Measurements from ENCODE around the gene PDZK1IP1.

The PDZK1IP1 gene

DNA sequence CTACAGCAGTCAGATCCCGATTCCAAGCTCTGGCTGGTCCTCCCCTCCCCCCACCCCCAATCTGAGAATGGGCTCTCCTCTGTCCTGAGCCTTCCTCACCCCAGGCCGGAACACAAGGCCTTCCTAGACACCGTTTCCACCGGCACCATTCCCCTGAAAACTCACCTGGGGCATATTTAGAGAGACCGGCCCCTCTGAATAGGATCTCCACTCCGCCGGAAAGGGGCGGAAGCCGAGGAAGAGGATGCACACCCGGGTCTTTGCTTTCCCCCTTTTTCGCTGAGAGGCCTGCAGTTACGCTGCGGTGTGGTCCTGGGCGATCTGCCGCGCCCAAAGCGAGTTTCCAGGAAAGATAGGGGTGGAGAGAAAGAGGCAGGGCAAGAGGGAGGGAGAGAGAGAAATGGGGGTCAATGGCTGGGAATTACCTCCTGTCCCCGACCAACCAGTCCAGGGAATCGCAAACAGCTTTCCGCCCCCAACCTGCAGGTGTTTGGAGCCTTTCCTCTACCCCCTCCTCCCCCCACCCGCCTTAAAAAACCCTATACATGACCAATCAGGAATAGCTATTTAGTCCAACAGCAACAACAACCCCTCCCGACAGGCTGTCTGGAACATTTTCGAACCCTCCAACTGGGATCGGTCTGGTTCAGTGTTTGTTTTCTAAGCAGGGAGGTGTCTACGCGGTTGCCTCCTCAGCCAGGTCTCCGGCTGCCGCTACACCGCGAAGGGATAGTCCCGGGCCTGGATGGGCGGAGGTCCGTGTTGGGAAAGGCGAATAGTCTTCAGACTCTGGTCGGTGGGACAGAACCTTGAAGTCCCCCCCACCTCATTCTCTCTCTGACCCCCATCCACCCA, 39.4 kb upstream of the PDZK1IP1 start:
- H3K9ac ChIP-seq (ENCODE audit: low read depth, low read length): no peak overlapping the region
- no peaks in the 10 kb centered on the region for H4K20me1 ChIP-seq (ENCODE audit: insufficient read depth, low read length)
- H3K36me3 ChIP-seq (ENCODE audit: insufficient read depth, low read length): no peaks in the 10 kb centered on the region
- no peaks in the 10 kb centered on the region for H3K9me3 ChIP-seq (ENCODE audit: insufficient read depth, low read length, severe bottlenecking)
- no peak overlapping the region for H3K4me3 ChIP-seq (ENCODE audit: low read depth in 1 of 2, low read length in 2 of 2)
- ATAC-seq (ENCODE audit: insufficient read depth, low read depth) (no peak), DNase-seq (no peak)
- no peak overlapping the region for H2AFZ ChIP-seq (ENCODE audit: low read depth, low read length)
- peaks cover 14% of the 10 kb centered on the region for H3K27me3 ChIP-seq (ENCODE audit: insufficient read depth, low read length, poor library complexity)
- H3K4me1 ChIP-seq (ENCODE audit: insufficient read depth, low read length): no peaks in the 10 kb centered on the region
- no peak overlapping the region for H3K4me2 ChIP-seq (ENCODE audit: insufficient read depth, low read length)
- H3K79me2 ChIP-seq (ENCODE audit: insufficient read depth, low read length): no peaks in the 10 kb centered on the region
- TF ChIP-seq, protein P1, sequence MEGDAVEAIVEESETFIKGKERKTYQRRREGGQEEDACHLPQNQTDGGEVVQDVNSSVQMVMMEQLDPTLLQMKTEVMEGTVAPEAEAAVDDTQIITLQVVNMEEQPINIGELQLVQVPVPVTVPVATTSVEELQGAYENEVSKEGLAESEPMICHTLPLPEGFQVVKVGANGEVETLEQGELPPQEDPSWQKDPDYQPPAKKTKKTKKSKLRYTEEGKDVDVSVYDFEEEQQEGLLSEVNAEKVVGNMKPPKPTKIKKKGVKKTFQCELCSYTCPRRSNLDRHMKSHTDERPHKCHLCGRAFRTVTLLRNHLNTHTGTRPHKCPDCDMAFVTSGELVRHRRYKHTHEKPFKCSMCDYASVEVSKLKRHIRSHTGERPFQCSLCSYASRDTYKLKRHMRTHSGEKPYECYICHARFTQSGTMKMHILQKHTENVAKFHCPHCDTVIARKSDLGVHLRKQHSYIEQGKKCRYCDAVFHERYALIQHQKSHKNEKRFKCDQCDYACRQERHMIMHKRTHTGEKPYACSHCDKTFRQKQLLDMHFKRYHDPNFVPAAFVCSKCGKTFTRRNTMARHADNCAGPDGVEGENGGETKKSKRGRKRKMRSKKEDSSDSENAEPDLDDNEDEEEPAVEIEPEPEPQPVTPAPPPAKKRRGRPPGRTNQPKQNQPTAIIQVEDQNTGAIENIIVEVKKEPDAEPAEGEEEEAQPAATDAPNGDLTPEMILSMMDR (IDR thresholded peaks at IDR 0.05; ENCODE audit: borderline replicate concordance, extremely low read depth, low read length, poor library complexity, severe bottlenecking): no peak
- no peak for TF ChIP-seq EZH2 (IDR thresholded peaks at IDR 0.05; ENCODE audit: borderline replicate concordance, low read depth, low read length, severe bottlenecking)
- no peak overlapping the region for H3K27ac ChIP-seq (ENCODE audit: low read length)

DNA sequence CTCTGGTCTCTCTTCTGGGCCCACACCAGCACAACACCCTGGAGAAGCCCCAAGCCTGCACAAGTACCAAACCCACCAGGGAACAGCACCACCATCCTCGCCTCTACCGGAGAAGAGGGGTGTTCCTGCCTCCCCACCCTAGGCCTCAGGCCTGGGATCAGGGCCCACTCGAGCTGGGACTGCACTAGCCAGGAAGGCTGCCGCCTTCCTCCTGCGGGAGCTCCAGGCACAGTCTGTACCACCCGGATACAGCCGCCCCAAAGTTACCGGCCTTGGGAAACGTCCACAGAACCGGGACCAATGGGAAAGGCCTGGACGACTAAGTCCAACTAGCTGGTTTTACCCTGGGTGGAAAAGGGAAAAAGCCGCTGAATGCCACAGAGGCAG, 38.8 kb upstream of the PDZK1IP1 start:
- H3K79me2 ChIP-seq (ENCODE audit: insufficient read depth, low read length): no peaks in the 10 kb centered on the region
- DNase-seq: no peak
- peaks cover 16% of the 10 kb centered on the region for H3K27me3 ChIP-seq (ENCODE audit: insufficient read depth, low read length, poor library complexity)
- H3K9ac ChIP-seq (ENCODE audit: low read depth, low read length): no peak overlapping the region
- no peak for TF ChIP-seq EZH2 (IDR thresholded peaks at IDR 0.05; ENCODE audit: borderline replicate concordance, low read depth, low read length, severe bottlenecking)
- TF ChIP-seq, protein P1 (IDR thresholded peaks at IDR 0.05; ENCODE audit: borderline replicate concordance, extremely low read depth, low read length, poor library complexity, severe bottlenecking): no peak
- H3K4me3 ChIP-seq (ENCODE audit: low read depth in 1 of 2, low read length in 2 of 2): no peak overlapping the region
- H3K27ac ChIP-seq (ENCODE audit: low read length): no peak overlapping the region
- no peak overlapping the region for H2AFZ ChIP-seq (ENCODE audit: low read depth, low read length)
- ATAC-seq (ENCODE audit: insufficient read depth, low read depth): no peak
- no peaks in the 10 kb centered on the region for H3K36me3 ChIP-seq (ENCODE audit: insufficient read depth, low read length)
- H3K4me2 ChIP-seq (ENCODE audit: insufficient read depth, low read length): no peak overlapping the region
- no peaks in the 10 kb centered on the region for H3K9me3 ChIP-seq (ENCODE audit: insufficient read depth, low read length, severe bottlenecking)
- H3K4me1 ChIP-seq (ENCODE audit: insufficient read depth, low read length): no peaks in the 10 kb centered on the region
- H4K20me1 ChIP-seq (ENCODE audit: insufficient read depth, low read length): no peaks in the 10 kb centered on the region

DNA sequence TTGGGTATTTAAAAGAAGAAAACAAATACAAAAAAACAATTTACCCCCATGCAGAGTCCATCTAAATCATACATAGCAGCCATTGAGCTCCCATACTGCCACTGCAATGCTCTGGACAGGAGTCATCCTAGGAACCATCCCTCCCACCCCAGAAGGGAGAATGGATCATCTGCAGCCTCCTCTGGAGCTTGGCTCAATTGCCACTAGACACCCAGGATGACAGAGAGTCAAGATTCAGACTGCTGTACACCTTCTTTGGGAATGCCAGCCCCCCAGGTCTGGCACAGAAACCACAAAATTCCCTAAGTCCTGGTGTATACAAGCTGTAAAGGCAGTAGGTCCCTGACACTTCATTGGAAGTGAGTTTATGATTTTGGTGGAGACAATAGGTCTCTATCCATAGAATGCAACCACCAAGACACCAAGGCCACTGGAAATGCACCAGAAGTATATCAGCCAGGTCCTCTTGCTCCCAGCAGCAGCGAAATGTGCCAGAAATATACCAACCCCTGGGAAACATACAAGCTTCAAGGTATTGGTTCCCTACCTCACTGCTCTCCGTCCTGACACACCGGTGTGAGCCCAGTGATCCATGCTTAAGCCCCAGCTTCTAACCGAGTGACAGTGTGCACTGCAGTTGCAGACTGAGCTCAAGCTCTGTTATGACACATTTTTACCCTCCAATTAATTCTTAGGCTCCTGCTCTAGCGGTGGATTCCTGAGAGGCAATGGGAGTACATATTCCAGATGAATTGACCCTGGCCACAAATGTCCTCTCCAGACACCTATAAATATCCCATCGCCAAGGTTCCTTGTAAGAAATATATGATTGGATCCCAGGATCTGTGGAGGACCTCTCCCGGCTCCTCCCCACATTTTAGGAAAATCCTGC, 37.8 kb upstream of the PDZK1IP1 start:
- H3K4me1 ChIP-seq (ENCODE audit: insufficient read depth, low read length): no peaks in the 10 kb centered on the region
- no peaks in the 10 kb centered on the region for H3K9me3 ChIP-seq (ENCODE audit: insufficient read depth, low read length, severe bottlenecking)
- peaks cover 16% of the 10 kb centered on the region for H3K27me3 ChIP-seq (ENCODE audit: insufficient read depth, low read length, poor library complexity)
- TF ChIP-seq, protein P1 (IDR thresholded peaks at IDR 0.05; ENCODE audit: borderline replicate concordance, extremely low read depth, low read length, poor library complexity, severe bottlenecking): no peak
- no peak for TF ChIP-seq EZH2 (IDR thresholded peaks at IDR 0.05; ENCODE audit: borderline replicate concordance, low read depth, low read length, severe bottlenecking)
- no peak overlapping the region for H3K4me2 ChIP-seq (ENCODE audit: insufficient read depth, low read length)
- no peak overlapping the region for H3K4me3 ChIP-seq (ENCODE audit: low read depth in 1 of 2, low read length in 2 of 2)
- ATAC-seq (ENCODE audit: insufficient read depth, low read depth) (no peak), DNase-seq (no peak)
- no peak overlapping the region for H3K27ac ChIP-seq (ENCODE audit: low read length)
- H3K79me2 ChIP-seq (ENCODE audit: insufficient read depth, low read length): no peaks in the 10 kb centered on the region
- H2AFZ ChIP-seq (ENCODE audit: low read depth, low read length): no peak overlapping the region
- H4K20me1 ChIP-seq (ENCODE audit: insufficient read depth, low read length): no peaks in the 10 kb centered on the region
- H3K9ac ChIP-seq (ENCODE audit: low read depth, low read length): no peak overlapping the region
- H3K36me3 ChIP-seq (ENCODE audit: insufficient read depth, low read length): no peaks in the 10 kb centered on the region

All from DND-41 (cell line).